ENCODE measurements around the gene HS2ST1.

- TF ChIP-seq CTCF (conservative IDR thresholded peaks at IDR 0.05 in 1 of 2, IDR thresholded peaks at IDR 0.05 in 1 of 2; ENCODE audit: low read depth in 1 of 2, low read length in 2 of 2) (no peak), EZH2 (IDR thresholded peaks at IDR 0.05; ENCODE audit: low read length, missing control alignments) (no peak)
Observed at GRCh38 chr1:87119541-87120140, 205.2 kb downstream of the HS2ST1 start.
